Activated B cell treated with CpG ODN at 0.5 μM for 24 hours (primary cell): ENCODE results near the gene PER3. TPM values are rescaled to one million over a fixed set of nuclear protein-coding genes. Genes with fewer than 3 reads are reported as not detected.

Experiments used
- ATAC-seq: fragments of 200-7000 bp; cut with Tn5 transposase; one replicate; pipeline ENCODE4 v1.10.0; 2021; ENCODE audit warnings: low read depth, mild to moderate bottlenecking, moderate library complexity
- CTCF ChIA-PET: fragments of 350-600 bp; sonication (Branson Sonifier 250); formaldehyde crosslinking; loops from one replicate; lab custom pipeline; 2021; ENCODE audit warnings: antibody characterized with exemption; lab: Charles Lee
- POLR2A ChIA-PET: fragments of 350-600 bp; sonication (Branson Sonifier 250); formaldehyde crosslinking; loops from one replicate; lab custom pipeline; 2021; ENCODE audit warnings: antibody characterized with exemption; lab: Charles Lee
- DNase-seq: peaks from one replicate; pipeline ENCODE4 v3.0.0; 2022
- H3K27ac Mint-ChIP-seq: one replicate; pipeline ENCODE4 v1.8.0; 2020; ENCODE audit warnings: mixed read lengths
- H3K27me3 Mint-ChIP-seq: one replicate; pipeline ENCODE4 v1.8.0; 2021; ENCODE audit warnings: mixed read lengths
- H3K36me3 Mint-ChIP-seq: one replicate; pipeline ENCODE4 v1.8.0; 2021; ENCODE audit warnings: low read depth, mixed read lengths
- H3K4me1 Mint-ChIP-seq: one replicate; pipeline ENCODE4 v1.8.0; 2021; ENCODE audit warnings: mixed read lengths
- H3K4me3 Mint-ChIP-seq: one replicate; pipeline ENCODE4 v1.8.0; 2020; ENCODE audit warnings: mild to moderate bottlenecking, mixed read lengths
- H3K9me3 Mint-ChIP-seq: one replicate; pipeline ENCODE4 v1.8.0; 2020; ENCODE audit warnings: mixed read lengths
- intact Hi-C: fragments of 100-400 bp; cut with micrococcal nuclease; formaldehyde crosslinking; loops from one replicate; pipeline ENCODE4 v1.15.1; 2024
- total RNA-seq: library from RNA; stranded (reverse); gene quantifications from 2 replicates; pipeline ENCODE4 v1.2.3, GENCODE V29; 2022
- TF ChIP-seq, protein P1 (sequence below): fragments of 200-600 bp; IDR thresholded peaks from one replicate; pipeline ENCODE4 v1.8.0; 2022; ENCODE audit warnings: antibody characterized with exemption, mild to moderate bottlenecking

The PER3 gene
- total RNA-seq, 1 donor from 2014 or later = 2.7 TPM

DNA sequence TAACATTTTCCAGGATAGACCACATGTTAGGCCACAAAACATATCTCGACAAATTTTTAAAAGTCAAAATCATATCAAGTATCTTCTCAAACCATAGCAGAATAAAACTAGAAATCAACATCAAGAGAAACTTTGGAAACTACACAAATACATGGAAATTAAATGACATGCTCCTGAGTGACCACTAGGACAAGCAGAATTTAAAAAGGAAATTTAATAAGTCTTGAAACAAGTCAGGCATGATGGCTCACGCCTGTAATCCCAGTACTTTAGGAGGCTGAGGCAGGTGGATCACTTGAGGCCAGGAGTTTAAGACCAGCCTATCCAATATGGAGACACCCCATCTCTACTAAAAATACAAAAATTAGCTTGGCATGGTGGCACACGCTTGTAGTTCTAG is 95.1 kb downstream of the PER3 start:
- intact Hi-C loops = no loop called here
- Mint-ChIP-seq H3K27ac (no peak overlapping the region), H3K4me3 (no peak overlapping the region), H3K36me3 (peaks cover 5% of the 10 kb centered on the region), H3K27me3 (peaks cover 4% of the 10 kb centered on the region), H3K4me1 (no peaks in the 10 kb centered on the region), H3K9me3 (peaks cover 9% of the 10 kb centered on the region)
- ChIA-PET POLR2A (no interaction called here), CTCF (no interaction called here)
- no peak for ATAC-seq
- TF ChIP-seq, protein P1, sequence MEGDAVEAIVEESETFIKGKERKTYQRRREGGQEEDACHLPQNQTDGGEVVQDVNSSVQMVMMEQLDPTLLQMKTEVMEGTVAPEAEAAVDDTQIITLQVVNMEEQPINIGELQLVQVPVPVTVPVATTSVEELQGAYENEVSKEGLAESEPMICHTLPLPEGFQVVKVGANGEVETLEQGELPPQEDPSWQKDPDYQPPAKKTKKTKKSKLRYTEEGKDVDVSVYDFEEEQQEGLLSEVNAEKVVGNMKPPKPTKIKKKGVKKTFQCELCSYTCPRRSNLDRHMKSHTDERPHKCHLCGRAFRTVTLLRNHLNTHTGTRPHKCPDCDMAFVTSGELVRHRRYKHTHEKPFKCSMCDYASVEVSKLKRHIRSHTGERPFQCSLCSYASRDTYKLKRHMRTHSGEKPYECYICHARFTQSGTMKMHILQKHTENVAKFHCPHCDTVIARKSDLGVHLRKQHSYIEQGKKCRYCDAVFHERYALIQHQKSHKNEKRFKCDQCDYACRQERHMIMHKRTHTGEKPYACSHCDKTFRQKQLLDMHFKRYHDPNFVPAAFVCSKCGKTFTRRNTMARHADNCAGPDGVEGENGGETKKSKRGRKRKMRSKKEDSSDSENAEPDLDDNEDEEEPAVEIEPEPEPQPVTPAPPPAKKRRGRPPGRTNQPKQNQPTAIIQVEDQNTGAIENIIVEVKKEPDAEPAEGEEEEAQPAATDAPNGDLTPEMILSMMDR = no peak
- DNase-seq = no peak

DNA sequence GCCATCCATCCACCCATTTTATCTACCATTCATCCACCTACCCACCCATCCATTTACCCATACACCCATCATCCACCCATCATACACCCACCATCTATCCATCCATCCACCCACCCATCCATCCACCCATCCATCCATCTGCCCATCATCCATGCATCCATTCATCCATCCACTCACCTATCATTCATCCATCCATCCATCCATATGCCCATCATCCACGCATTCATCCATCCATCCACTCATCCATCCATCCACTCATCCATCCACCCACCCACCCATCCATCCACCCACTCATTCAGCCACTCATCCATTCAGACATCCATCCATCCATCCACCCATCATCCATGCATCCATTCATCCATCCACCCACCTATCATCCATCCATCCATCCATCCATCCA is 100.7 kb downstream of the PER3 start:
- Mint-ChIP-seq H3K27ac (no peak overlapping the region), H3K4me1 (no peaks in the 10 kb centered on the region), H3K4me3 (no peak overlapping the region), H3K36me3 (peaks cover 2% of the 10 kb centered on the region), H3K27me3 (peaks cover 14% of the 10 kb centered on the region), H3K9me3 (no peaks in the 10 kb centered on the region)
- intact Hi-C loops = no loop called here
- POLR2A ChIA-PET = no interaction called here
- TF ChIP-seq, protein P1 = no peak
- ATAC-seq (no peak), DNase-seq (no peak)
- CTCF ChIA-PET = no interaction called here

DNA sequence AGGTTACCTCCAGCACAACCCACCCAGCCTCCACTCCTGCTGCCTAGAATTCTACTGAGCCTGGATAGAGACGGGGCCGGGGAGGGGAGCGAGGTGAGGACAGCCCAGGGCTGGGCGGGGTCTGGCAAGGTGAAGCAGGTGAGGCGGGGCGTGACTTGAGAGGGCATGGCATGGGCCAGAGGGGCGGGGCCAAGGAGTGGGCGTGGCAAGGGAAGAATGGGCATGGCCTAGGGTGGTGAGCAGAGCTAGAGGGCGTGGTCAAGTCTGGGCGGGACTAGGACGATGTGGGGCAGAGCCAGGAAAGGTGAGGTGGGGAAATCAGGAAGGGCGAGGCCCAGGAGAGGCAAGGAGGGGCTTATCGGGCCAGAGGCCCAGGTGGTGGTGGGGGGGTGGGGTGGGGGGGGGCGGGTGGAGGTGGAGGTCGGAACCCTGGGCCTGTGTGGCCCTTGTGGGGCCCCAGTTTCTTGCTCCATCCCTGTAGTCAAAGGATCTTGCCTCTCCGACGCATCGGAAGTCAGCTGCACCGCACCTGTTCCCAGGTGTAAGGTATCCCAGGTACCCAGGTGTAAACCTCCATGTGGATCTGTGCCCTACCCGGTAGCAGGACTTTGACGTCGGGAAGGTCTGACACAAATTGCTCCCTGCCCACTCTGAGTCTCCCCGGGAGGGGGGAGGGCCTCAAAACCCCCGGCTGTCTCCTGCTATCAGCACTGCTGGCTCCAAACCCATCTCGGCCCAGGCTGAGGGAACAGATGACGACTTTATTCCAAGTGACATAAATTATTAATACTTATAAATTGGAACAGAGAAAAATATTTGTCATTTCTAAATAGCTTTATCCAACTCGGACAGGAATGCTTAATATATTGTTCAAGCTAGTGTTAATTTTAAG is 101.7 kb downstream of the PER3 start:
- ChIA-PET CTCF (no interaction called here), POLR2A (no interaction called here)
- Mint-ChIP-seq H3K27ac (no peak overlapping the region), H3K9me3 (peaks cover under 1% of the 10 kb centered on the region), H3K4me1 (no peaks in the 10 kb centered on the region), H3K4me3 (no peak overlapping the region), H3K36me3 (peaks cover 2% of the 10 kb centered on the region), H3K27me3 (peaks cover 14% of the 10 kb centered on the region)
- ATAC-seq (no peak), DNase-seq (no peak)
- intact Hi-C loops = no loop called here
- TF ChIP-seq, protein P1 = no peak

DNA sequence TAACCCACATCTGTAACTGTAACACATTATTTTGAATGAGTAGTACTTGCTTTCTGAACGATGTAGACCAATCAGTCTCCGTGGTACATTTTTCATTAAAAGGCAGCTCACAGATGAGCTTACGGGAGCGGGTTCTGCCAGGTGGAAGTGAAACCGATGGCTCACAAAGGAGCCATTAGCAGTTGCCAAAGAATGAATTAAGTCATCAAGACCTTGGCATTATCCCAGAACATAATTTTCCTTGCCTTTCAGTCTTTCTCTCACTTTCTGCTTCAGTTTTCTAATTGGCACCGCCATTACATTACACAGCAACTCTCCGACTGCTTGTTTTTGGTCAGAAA is 102.3 kb downstream of the PER3 start:
- Mint-ChIP-seq H3K9me3 (peaks cover 3% of the 10 kb centered on the region), H3K27ac (no peak overlapping the region), H3K4me1 (no peaks in the 10 kb centered on the region)

More for the DNA sequence above, 102.3 kb downstream of the PER3 start:
- Mint-ChIP-seq H3K27me3 (peaks cover 14% of the 10 kb centered on the region), H3K36me3 (peaks cover 2% of the 10 kb centered on the region), H3K4me3 (no peak overlapping the region)
- POLR2A ChIA-PET = no interaction called here
- DNase-seq (no peak), ATAC-seq (no peak)
- CTCF ChIA-PET = no interaction called here
- intact Hi-C loops = no loop called here
- TF ChIP-seq, protein P1 = no peak
